ENCODE measurements around the gene IL1RAPL1. TPM values are rescaled to one million over a fixed set of nuclear protein-coding genes. Genes with fewer than 3 reads are reported as not detected.

IL1RAPL1 gene
- total RNA-seq, 3 donors from 2014 or later: 0.34 to 0.79 TPM; not detected in 1

- Histone ChIP-seq H3K9me3 (no peaks in the 10 kb centered on the region), H3K4me1 (ENCODE audit: low read depth) (no peaks in the 10 kb centered on the region), H3K36me3 (ENCODE audit: low read depth) (no peaks in the 10 kb centered on the region), H3K4me3 (no peak overlapping the region)
- no peak for ATAC-seq
- TF ChIP-seq CTCF (IDR thresholded peaks at IDR 0.05): no peak
- DNase-seq: no peak
- intact Hi-C loops (cut with DNase I, micrococcal nuclease): no loop called here
Observed at GRCh38 chrX:28585767-28586166, 1.5 kb upstream of the IL1RAPL1 start.

DNA sequence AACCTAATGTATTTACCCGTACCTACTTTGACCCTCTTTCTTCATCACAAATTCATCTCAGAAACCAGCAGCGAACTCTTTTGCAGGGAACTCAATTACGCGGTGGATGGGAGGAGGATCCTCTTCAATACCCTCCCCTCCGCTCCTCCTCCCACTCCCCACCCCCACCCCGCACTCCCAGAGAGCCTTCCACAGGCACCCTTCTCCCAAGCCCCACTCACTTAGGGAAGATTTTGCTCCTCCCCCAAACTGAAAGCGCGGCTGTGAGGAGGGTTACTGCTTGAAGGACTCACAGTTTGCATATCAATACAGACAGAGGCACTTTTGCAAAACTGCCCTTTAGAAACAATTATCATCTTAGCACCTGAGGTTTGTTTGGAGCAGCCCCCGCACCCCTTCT lies 960 bp upstream of the IL1RAPL1 start:
- intact Hi-C loops (cut with DNase I, micrococcal nuclease): no loop called here
- DNase-seq (no peak), ATAC-seq (peak; percentile 17)
- TF ChIP-seq CTCF (IDR thresholded peaks at IDR 0.05): no peak
- Histone ChIP-seq H3K4me3 (no peak overlapping the region), H3K36me3 (ENCODE audit: low read depth) (no peaks in the 10 kb centered on the region), H3K4me1 (ENCODE audit: low read depth) (no peaks in the 10 kb centered on the region), H3K9me3 (no peaks in the 10 kb centered on the region)

DNA sequence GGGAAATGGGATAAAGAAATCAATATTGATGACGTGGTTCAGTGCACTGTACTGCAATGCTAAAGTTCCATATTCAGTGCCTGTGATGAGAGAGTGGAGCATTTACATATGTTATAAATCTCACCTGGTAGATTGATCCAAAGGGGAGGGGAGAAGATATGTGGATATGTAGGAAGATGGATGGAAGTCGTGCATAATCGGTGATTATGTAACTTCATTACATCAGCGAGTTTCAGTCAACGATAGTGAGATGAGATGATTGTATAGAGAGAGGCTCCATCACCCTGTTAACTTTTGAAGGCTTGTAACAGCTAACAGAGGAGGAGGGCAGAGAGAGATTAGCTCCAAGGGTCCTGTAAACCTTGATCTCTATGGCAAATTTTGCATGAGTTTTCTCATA lies 1.8 kb downstream of the IL1RAPL1 start:
- no peaks in the 10 kb centered on the region for H3K4me1 ChIP-seq (ENCODE audit: low read depth)
- no peak for TF ChIP-seq CTCF (IDR thresholded peaks at IDR 0.05)
- H3K9me3 ChIP-seq: no peaks in the 10 kb centered on the region
- no peak for DNase-seq
- ATAC-seq: no peak
- no peak overlapping the region for H3K4me3 ChIP-seq
- no peaks in the 10 kb centered on the region for H3K36me3 ChIP-seq (ENCODE audit: low read depth)
- intact Hi-C loops (cut with DNase I, micrococcal nuclease): no loop called here

DNA sequence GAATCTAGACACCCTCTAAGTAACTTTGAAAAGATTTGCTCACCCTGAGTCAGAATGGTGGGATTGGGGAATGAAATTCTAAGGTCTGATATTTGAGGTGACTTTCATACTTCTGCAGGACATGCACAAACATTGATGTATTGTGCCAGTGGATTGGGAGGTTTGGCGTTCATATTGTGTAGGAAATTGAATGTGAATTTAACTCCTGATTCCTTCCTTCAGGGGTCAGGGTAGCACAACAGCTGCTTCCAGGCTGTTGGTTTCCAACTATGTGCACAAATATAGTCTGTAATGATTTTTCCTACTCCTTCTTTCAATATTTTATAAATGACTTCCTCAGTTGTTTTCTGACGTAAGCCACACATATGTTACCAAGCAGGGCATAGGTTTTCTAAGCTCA lies 3.1 kb downstream of the IL1RAPL1 start:
- no peak for DNase-seq

GRCh38 chrX:28591542-28591941 lies 4.3 kb downstream of the IL1RAPL1 start:
- no peaks in the 10 kb centered on the region for H3K9me3 ChIP-seq
- intact Hi-C loops (cut with DNase I, micrococcal nuclease): no loop called here
- DNase-seq: no peak
- no peak for ATAC-seq
- H3K4me3 ChIP-seq: no peak overlapping the region
- TF ChIP-seq CTCF (IDR thresholded peaks at IDR 0.05): no peak
- no peaks in the 10 kb centered on the region for H3K36me3 ChIP-seq (ENCODE audit: low read depth)
- no peaks in the 10 kb centered on the region for H3K4me1 ChIP-seq (ENCODE audit: low read depth)

More for the DNA sequence above, 3.1 kb downstream of the IL1RAPL1 start:
- H3K36me3 ChIP-seq (ENCODE audit: low read depth): no peaks in the 10 kb centered on the region
- no peak overlapping the region for H3K4me3 ChIP-seq
- no peaks in the 10 kb centered on the region for H3K9me3 ChIP-seq
- TF ChIP-seq CTCF (IDR thresholded peaks at IDR 0.05): no peak
- intact Hi-C loops (cut with DNase I, micrococcal nuclease): no loop called here
- ATAC-seq: no peak
- H3K4me1 ChIP-seq (ENCODE audit: low read depth): no peaks in the 10 kb centered on the region

GRCh38 chrX:28595346-28595745 lies 8.1 kb downstream of the IL1RAPL1 start:
- Histone ChIP-seq H3K4me3 (no peak overlapping the region), H3K9me3 (no peaks in the 10 kb centered on the region), H3K4me1 (ENCODE audit: low read depth) (no peaks in the 10 kb centered on the region), H3K36me3 (ENCODE audit: low read depth) (no peaks in the 10 kb centered on the region)
- no peak for TF ChIP-seq CTCF (IDR thresholded peaks at IDR 0.05)
- ATAC-seq: no peak
- no peak for DNase-seq
- intact Hi-C loops (cut with DNase I, micrococcal nuclease): no loop called here

Measured in mucosa of descending colon (tissue), 3 donors.